Liver (tissue), 3 donors: Measurements from ENCODE around the gene TRIP13.

Experiments
- CTCF ChIP-seq: fragments of 150-350 bp; IDR thresholded peaks from 2 replicates; pipeline ENCODE4 v1.5.1; 2017; ENCODE audit warnings: improper control_type of control experiment, low read depth, low read length; ENCODE audit not compliant: missing input control
- JUND ChIP-seq, 2 donors: IDR thresholded peaks; 2 replicates each; pipeline ENCODE4 v1.6.1; 2016; ENCODE audit warnings: antibody characterized with exemption in 2 of 2
- MAX ChIP-seq: IDR thresholded peaks from 2 replicates; pipeline ENCODE4 v1.6.1; 2016; ENCODE audit warnings: antibody characterized with exemption
- RAD21 ChIP-seq, 2 donors: IDR thresholded peaks; 2 replicates each; pipeline ENCODE4 v1.6.1; 2016; ENCODE audit warnings: antibody characterized with exemption in 2 of 2, mild to moderate bottlenecking in 2 of 2
- SP1 ChIP-seq: IDR thresholded peaks from 2 replicates; pipeline ENCODE4 v1.6.1; 2018; ENCODE audit warnings: antibody characterized with exemption, mild to moderate bottlenecking
- donor health status: healthy.
- donor health status: healthy.

GRCh38 chr5:946720-947625 lies 54.3 kb downstream of the TRIP13 start:
- TF ChIP-seq CTCF (no peak), MAX (no peak), JUND (IDR thresholded peaks at IDR 0.05) (no peak), SP1 (no peak), RAD21 (IDR thresholded peaks at IDR 0.05) (no peak)
